ENCODE results near the gene C5. TPM values are rescaled to one million over a fixed set of nuclear protein-coding genes. Genes with fewer than 3 reads are reported as not detected.
"Not testable (repeated sequence)": the region's sequence is repeated elsewhere in the genome, so short reads cannot be mapped to it uniquely, and the experiment has no call there.

C5 gene
- polyA plus RNA-seq, result 25.9 TPM
- long read RNA-seq, donor 1, partial matches to known transcripts, result 6 of 6 reads
- long read RNA-seq, donor 1, other reads (novel, unspliced or antisense), result 0 of 6 reads
- long read RNA-seq, donor 2, result 0 reads
- long read RNA-seq, donor 3, result 0 reads
- long read RNA-seq, donor 4, result 0 reads
- long read RNA-seq, donor 5, result 0 reads
- long read RNA-seq, donor 6, full-length matches to known transcripts, result 1 of 25 reads
- long read RNA-seq, donor 6, partial matches to known transcripts, result 24 of 25 reads
- long read RNA-seq, donor 6, other reads (novel, unspliced or antisense), result 0 of 25 reads
- long read RNA-seq, donor 7, partial matches to known transcripts, result 17 of 17 reads
- long read RNA-seq, donor 7, other reads (novel, unspliced or antisense), result 0 of 17 reads
- long read RNA-seq, donor 8, full-length matches to known transcripts, result 2 of 9 reads
- long read RNA-seq, donor 8, partial matches to known transcripts, result 7 of 9 reads
- long read RNA-seq, donor 8, other reads (novel, unspliced or antisense), result 0 of 9 reads
- long read RNA-seq, donor 9, partial matches to known transcripts, result 10 of 10 reads
- long read RNA-seq, donor 9, other reads (novel, unspliced or antisense), result 0 of 10 reads
- long read RNA-seq, donor 10, full-length matches to known transcripts, result 1 of 10 reads
- long read RNA-seq, donor 10, partial matches to known transcripts, result 9 of 10 reads
- long read RNA-seq, donor 10, other reads (novel, unspliced or antisense), result 0 of 10 reads
- long read RNA-seq, donor 11, partial matches to known transcripts, result 9 of 9 reads
- long read RNA-seq, donor 11, other reads (novel, unspliced or antisense), result 0 of 9 reads

GRCh38 chr9:121050128-121050988 lies at the start of gene C5:
C5 (minus strand) TSS chr9:121050275; CDS start chr9:121050246, 29 bp downstream.
- no peaks in the 10 kb centered on the region for H3K27me3 ChIP-seq (ENCODE audit: control insufficient read depth, insufficient read depth, low read length)
- no peaks in the 10 kb centered on the region for H3K36me3 ChIP-seq (ENCODE audit: control insufficient read depth, insufficient read depth, low read length)
- no peaks in the 10 kb centered on the region for H3K9me3 ChIP-seq (ENCODE audit: control insufficient read depth, low read depth, low read length)
- H3K4me3 ChIP-seq (ENCODE audit: low read length), result peak within 1 kb of the TSS; percentile 40
- DNase-seq, result peak in 1 of 2 donors; percentile 47
- peaks cover 12% of the 10 kb centered on the region for H3K4me1 ChIP-seq (ENCODE audit: control insufficient read depth, insufficient read depth, low read length)
- WGBS (ENCODE audit: insufficient coverage, low lambda C conversion rate), result 22% methylated on average over 3 of the region's 6 CpGs
- peak within 1 kb of the TSS; percentile 26 for H3K27ac ChIP-seq (ENCODE audit: low read length)

GRCh38 chr9:121098567-121099198 lies 48.6 kb upstream of the C5 start:
- Histone ChIP-seq H3K4me3 (ENCODE audit: low read length) (no peak overlapping the region), H3K9me3 (ENCODE audit: control insufficient read depth, low read depth, low read length) (no peaks in the 10 kb centered on the region), H3K4me1 (ENCODE audit: control insufficient read depth, insufficient read depth, low read length) (no peaks in the 10 kb centered on the region), H3K27ac (ENCODE audit: low read length) (no peak overlapping the region), H3K27me3 (ENCODE audit: control insufficient read depth, insufficient read depth, low read length) (no peaks in the 10 kb centered on the region), H3K36me3 (ENCODE audit: control insufficient read depth, insufficient read depth, low read length) (no peaks in the 10 kb centered on the region)
- DNase-seq, result no peak
- no CpG with 5 or more reads among the region's 5 CpGs for WGBS (ENCODE audit: insufficient coverage, low lambda C conversion rate)

GRCh38 chr9:121095057-121095456 lies 45.0 kb upstream of the C5 start:
- no peaks in the 10 kb centered on the region for H3K9me3 ChIP-seq (ENCODE audit: control insufficient read depth, low read depth, low read length)
- DNase-seq, result no peak
- no peaks in the 10 kb centered on the region for H3K36me3 ChIP-seq (ENCODE audit: control insufficient read depth, insufficient read depth, low read length)
- H3K4me1 ChIP-seq (ENCODE audit: control insufficient read depth, insufficient read depth, low read length), result no peaks in the 10 kb centered on the region
- no peaks in the 10 kb centered on the region for H3K27me3 ChIP-seq (ENCODE audit: control insufficient read depth, insufficient read depth, low read length)
- no peak overlapping the region for H3K27ac ChIP-seq (ENCODE audit: low read length)
- no peak overlapping the region for H3K4me3 ChIP-seq (ENCODE audit: low read length)

- not testable (repeated sequence) for H3K4me1 ChIP-seq (ENCODE audit: control insufficient read depth, insufficient read depth, low read length); H3K27ac ChIP-seq (ENCODE audit: low read length); H3K27me3 ChIP-seq (ENCODE audit: control insufficient read depth, insufficient read depth, low read length); H3K9me3 ChIP-seq (ENCODE audit: control insufficient read depth, low read depth, low read length); H3K36me3 ChIP-seq (ENCODE audit: control insufficient read depth, insufficient read depth, low read length); H3K4me3 ChIP-seq (ENCODE audit: low read length); DNase-seq
- no CpG with 5 or more reads among the region's 6 CpGs for WGBS (ENCODE audit: insufficient coverage, low lambda C conversion rate)
These were observed 40.7 kb upstream of the C5 start for GRCh38 chr9:121090743-121091142.

GRCh38 chr9:121088576-121088975 lies 38.5 kb upstream of the C5 start:
- no peak for DNase-seq
- H3K4me1 ChIP-seq (ENCODE audit: control insufficient read depth, insufficient read depth, low read length), result no peaks in the 10 kb centered on the region
- no peak overlapping the region for H3K27ac ChIP-seq (ENCODE audit: low read length)
- H3K36me3 ChIP-seq (ENCODE audit: control insufficient read depth, insufficient read depth, low read length), result no peaks in the 10 kb centered on the region
- no peak overlapping the region for H3K4me3 ChIP-seq (ENCODE audit: low read length)
- no CpG with 5 or more reads among the region's 3 CpGs for WGBS (ENCODE audit: insufficient coverage, low lambda C conversion rate)
- H3K9me3 ChIP-seq (ENCODE audit: control insufficient read depth, low read depth, low read length), result no peaks in the 10 kb centered on the region
- H3K27me3 ChIP-seq (ENCODE audit: control insufficient read depth, insufficient read depth, low read length), result no peaks in the 10 kb centered on the region

GRCh38 chr9:121085661-121086060 lies 35.6 kb upstream of the C5 start:
- H3K36me3 ChIP-seq (ENCODE audit: control insufficient read depth, insufficient read depth, low read length), result no peaks in the 10 kb centered on the region
- H3K4me1 ChIP-seq (ENCODE audit: control insufficient read depth, insufficient read depth, low read length), result no peaks in the 10 kb centered on the region
- no peak overlapping the region for H3K27ac ChIP-seq (ENCODE audit: low read length)
- 86% methylated on average over 1 of the region's 1 CpG for WGBS (ENCODE audit: insufficient coverage, low lambda C conversion rate)
- no peak for DNase-seq
- no peaks in the 10 kb centered on the region for H3K27me3 ChIP-seq (ENCODE audit: control insufficient read depth, insufficient read depth, low read length)
- H3K4me3 ChIP-seq (ENCODE audit: low read length), result no peak overlapping the region
- no peaks in the 10 kb centered on the region for H3K9me3 ChIP-seq (ENCODE audit: control insufficient read depth, low read depth, low read length)

- Histone ChIP-seq H3K9me3 (ENCODE audit: control insufficient read depth, low read depth, low read length) (no peaks in the 10 kb centered on the region), H3K4me1 (ENCODE audit: control insufficient read depth, insufficient read depth, low read length) (no peaks in the 10 kb centered on the region), H3K36me3 (ENCODE audit: control insufficient read depth, insufficient read depth, low read length) (no peaks in the 10 kb centered on the region), H3K4me3 (ENCODE audit: low read length) (no peak overlapping the region), H3K27me3 (ENCODE audit: control insufficient read depth, insufficient read depth, low read length) (no peaks in the 10 kb centered on the region), H3K27ac (ENCODE audit: low read length) (no peak overlapping the region)
- WGBS (ENCODE audit: insufficient coverage, low lambda C conversion rate), result no CpG with 5 or more reads among the region's 1 CpG
- DNase-seq, result no peak
These were observed 32.0 kb upstream of the C5 start for GRCh38 chr9:121082075-121082474.

- peak overlapping the region; percentile 85 for H3K27ac ChIP-seq (ENCODE audit: low read length)
- no peaks in the 10 kb centered on the region for H3K36me3 ChIP-seq (ENCODE audit: control insufficient read depth, insufficient read depth, low read length)
- H3K27me3 ChIP-seq (ENCODE audit: control insufficient read depth, insufficient read depth, low read length), result no peaks in the 10 kb centered on the region
- H3K4me1 ChIP-seq (ENCODE audit: control insufficient read depth, insufficient read depth, low read length), result peaks cover 9% of the 10 kb centered on the region
- peaks cover 4% of the 10 kb centered on the region for H3K9me3 ChIP-seq (ENCODE audit: control insufficient read depth, low read depth, low read length)
- peak overlapping the region; percentile 80 for H3K4me3 ChIP-seq (ENCODE audit: low read length)
- 13% methylated on average over 5 of the region's 19 CpGs for WGBS (ENCODE audit: insufficient coverage, low lambda C conversion rate)
- no peak for DNase-seq
These were observed 25.4 kb upstream of the C5 start for GRCh38 chr9:121075251-121076036.

GRCh38 chr9:121074370-121075250 lies 24.5 kb upstream of the C5 start, which contains the start of gene CNTRL:
CNTRL (plus strand) TSS chr9:121074955; CDS start chr9:121088327, 13,372 bp downstream.
- no CpG with 5 or more reads among the region's 85 CpGs for WGBS (ENCODE audit: insufficient coverage, low lambda C conversion rate)
- peak; percentile 79 to 92 for DNase-seq
- Histone ChIP-seq H3K4me3 (ENCODE audit: low read length) (peak within 1 kb of the TSS; percentile 80), H3K27ac (ENCODE audit: low read length) (peak within 1 kb of the TSS; percentile 85), H3K36me3 (ENCODE audit: control insufficient read depth, insufficient read depth, low read length) (no peaks in the 10 kb centered on the region), H3K9me3 (ENCODE audit: control insufficient read depth, low read depth, low read length) (peaks cover 4% of the 10 kb centered on the region), H3K27me3 (ENCODE audit: control insufficient read depth, insufficient read depth, low read length) (no peaks in the 10 kb centered on the region), H3K4me1 (ENCODE audit: control insufficient read depth, insufficient read depth, low read length) (peaks cover 9% of the 10 kb centered on the region)
